SK-N-MC (cell line): Measurements from ENCODE around the gene FNDC10.

Experiments
- DNase-seq: peaks from one replicate; pipeline ENCODE4 v3.0.0-alpha.2; 2011; ENCODE audit warnings: low read depth, low spot score
- H3K27ac ChIP-seq: fragments of 200-600 bp; sonication (generic); 2 replicates; pipeline ENCODE4 v1.5.1; 2016; ENCODE audit warnings: mixed run types
- H3K36me3 ChIP-seq: fragments of 200-600 bp; sonication (generic); 2 replicates; pipeline ENCODE4 v1.6.1; 2017; ENCODE audit warnings: antibody characterized with exemption, low read length, mixed read lengths; ENCODE audit not compliant: insufficient read depth
- H3K4me3 ChIP-seq: fragments of 200-600 bp; sonication (generic); 2 replicates; pipeline ENCODE4 v1.5.1; 2016
- H3K9ac ChIP-seq: fragments of 200-600 bp; sonication (generic); 2 replicates; pipeline ENCODE4 v1.8.0; 2017; ENCODE audit warnings: mixed run types, mixed read lengths; ENCODE audit not compliant: insufficient read length
- H3K9me3 ChIP-seq: fragments of 200-600 bp; sonication (generic); 2 replicates; pipeline ENCODE4 v1.6.1; 2017; ENCODE audit warnings: low read depth, mild to moderate bottlenecking, antibody characterized with exemption, low read length, moderate library complexity, mixed read lengths
- EZH2 ChIP-seq: fragments of 200-600 bp; sonication (generic); IDR thresholded peaks from one replicate; pipeline ENCODE4 v1.6.1; 2017; ENCODE audit warnings: antibody characterized with exemption
- FOXP2 ChIP-seq: optimal IDR thresholded peaks from 2 replicates; pipeline ENCODE3; 2011; ENCODE audit warnings: mild to moderate bottlenecking, moderate library complexity; ENCODE audit not compliant: insufficient read depth; ENCODE audit errors: extremely low read length, control extremely low read depth
- POLR2AphosphoS5 ChIP-seq: IDR thresholded peaks from 2 replicates; pipeline ENCODE4 v1.6.1; 2012; ENCODE audit warnings: mild to moderate bottlenecking, low read depth, low read length, borderline replicate concordance

The FNDC10 gene

GRCh38 chr1:1627261-1627828, 27.4 kb upstream of the FNDC10 start:
- H3K9me3 ChIP-seq: no peaks in the 10 kb centered on the region

GRCh38 chr1:1626207-1627141, 26.5 kb upstream of the FNDC10 start:
- no peak for DNase-seq
- TF ChIP-seq FOXP2 (no peak), EZH2 (no peak), POLR2AphosphoS5 (no peak)
- no peaks in the 10 kb centered on the region for H3K9me3 ChIP-seq
- no peak overlapping the region for H3K27ac ChIP-seq
- no peak overlapping the region for H3K4me3 ChIP-seq
- H3K9ac ChIP-seq: no peak overlapping the region
- no peaks in the 10 kb centered on the region for H3K36me3 ChIP-seq

More at GRCh38 chr1:1627261-1627828, 27.4 kb upstream of the FNDC10 start:
- DNase-seq: no peak
- Histone ChIP-seq H3K4me3 (no peak overlapping the region), H3K9ac (no peak overlapping the region), H3K27ac (no peak overlapping the region), H3K36me3 (no peaks in the 10 kb centered on the region)
- TF ChIP-seq EZH2: no peak
- TF ChIP-seq FOXP2: no peak
- no peak for TF ChIP-seq POLR2AphosphoS5

DNA sequence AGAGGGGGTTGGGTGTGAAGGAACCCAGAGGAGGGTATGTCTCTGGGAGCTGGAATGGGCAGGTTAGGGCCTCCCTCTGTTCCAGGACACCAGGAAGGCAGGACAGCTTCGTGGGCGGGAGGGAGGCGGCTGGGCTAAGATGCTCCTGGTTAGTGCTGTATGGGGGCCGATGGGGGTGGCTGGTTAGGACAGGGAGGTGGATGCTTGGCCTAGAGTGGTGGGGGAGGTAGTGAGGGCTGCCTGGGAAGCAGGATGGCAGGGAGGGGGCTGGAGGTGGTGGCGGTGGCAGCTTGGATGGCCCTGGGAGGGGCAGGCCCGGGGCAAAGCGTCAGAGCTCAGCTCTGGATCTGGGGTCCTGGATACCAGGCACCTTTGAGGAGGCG, 25.9 kb upstream of the FNDC10 start:
- Histone ChIP-seq H3K4me3 (no peak overlapping the region), H3K27ac (no peak overlapping the region), H3K9me3 (no peaks in the 10 kb centered on the region), H3K9ac (no peak overlapping the region), H3K36me3 (no peaks in the 10 kb centered on the region)
- DNase-seq: no peak
- TF ChIP-seq EZH2 (no peak), POLR2AphosphoS5 (no peak), FOXP2 (no peak)

GRCh38 chr1:1625404-1625775, 25.5 kb upstream of the FNDC10 start:
- H3K36me3 ChIP-seq: no peaks in the 10 kb centered on the region
- H3K4me3 ChIP-seq: no peak overlapping the region
- H3K9me3 ChIP-seq: no peaks in the 10 kb centered on the region
- H3K9ac ChIP-seq: no peak overlapping the region
- no peak for DNase-seq
- TF ChIP-seq FOXP2 (no peak), EZH2 (no peak), POLR2AphosphoS5 (no peak)
- H3K27ac ChIP-seq: no peak overlapping the region

DNA sequence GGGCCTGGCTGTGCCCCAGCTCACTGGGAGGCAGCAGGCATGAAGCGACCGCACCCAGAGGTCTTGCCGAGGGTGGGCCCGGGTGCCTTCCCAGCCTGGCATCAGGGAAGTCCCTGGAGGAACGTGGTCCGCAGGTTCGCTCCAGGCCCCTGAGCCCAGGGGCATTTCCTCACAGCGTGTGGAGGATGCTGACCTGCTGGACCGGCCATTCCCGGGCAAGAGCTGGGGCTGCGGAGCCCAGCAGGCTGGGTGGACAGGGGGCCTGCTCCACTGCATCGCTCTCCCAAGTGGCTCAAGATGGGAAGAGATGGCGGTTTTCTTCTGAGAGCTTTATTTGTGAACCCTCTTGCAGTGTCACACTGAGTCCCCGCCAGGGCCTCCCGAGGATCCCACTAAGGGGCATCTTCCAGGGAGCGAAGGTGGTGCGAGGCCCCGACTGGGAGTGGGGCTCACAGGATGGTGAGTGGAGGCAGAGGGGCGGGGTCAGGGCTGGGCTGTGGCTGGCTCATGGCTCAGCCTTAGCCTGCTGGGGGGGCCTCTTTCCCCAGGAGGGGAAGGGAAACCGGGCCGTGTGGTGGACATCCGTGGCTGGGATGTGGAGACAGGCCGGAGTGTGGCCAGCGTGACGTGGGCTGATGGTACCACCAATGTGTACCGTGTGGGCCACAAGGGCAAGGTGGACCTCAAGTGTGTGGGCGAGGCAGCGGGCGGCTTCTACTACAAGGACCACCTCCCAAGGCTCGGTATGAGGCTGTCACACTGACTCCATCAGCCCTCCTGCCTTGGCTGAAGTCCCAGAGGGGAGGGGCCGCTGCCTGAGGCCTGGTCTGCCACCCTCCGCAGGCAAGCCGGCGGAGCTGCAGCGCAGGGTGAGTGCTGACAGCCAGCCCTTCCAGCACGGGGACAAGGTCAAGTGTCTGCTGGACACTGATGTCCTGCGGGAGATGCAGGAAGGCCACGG, 24.8 kb upstream of the FNDC10 start:
- no peak overlapping the region for H3K4me3 ChIP-seq
- H3K36me3 ChIP-seq: no peaks in the 10 kb centered on the region
- no peak for DNase-seq
- H3K9me3 ChIP-seq: no peaks in the 10 kb centered on the region
- no peak overlapping the region for H3K9ac ChIP-seq
- TF ChIP-seq EZH2 (no peak), POLR2AphosphoS5 (no peak), FOXP2 (no peak)
- H3K27ac ChIP-seq: no peak overlapping the region

- Histone ChIP-seq H3K9ac (no peak overlapping the region), H3K27ac (no peak overlapping the region), H3K36me3 (no peaks in the 10 kb centered on the region), H3K4me3 (no peak overlapping the region), H3K9me3 (no peaks in the 10 kb centered on the region)
- no peak for TF ChIP-seq EZH2
- no peak for TF ChIP-seq FOXP2
- no peak for TF ChIP-seq POLR2AphosphoS5
- DNase-seq: no peak
These were observed 23.9 kb upstream of the FNDC10 start for GRCh38 chr1:1623631-1624442.

DNA sequence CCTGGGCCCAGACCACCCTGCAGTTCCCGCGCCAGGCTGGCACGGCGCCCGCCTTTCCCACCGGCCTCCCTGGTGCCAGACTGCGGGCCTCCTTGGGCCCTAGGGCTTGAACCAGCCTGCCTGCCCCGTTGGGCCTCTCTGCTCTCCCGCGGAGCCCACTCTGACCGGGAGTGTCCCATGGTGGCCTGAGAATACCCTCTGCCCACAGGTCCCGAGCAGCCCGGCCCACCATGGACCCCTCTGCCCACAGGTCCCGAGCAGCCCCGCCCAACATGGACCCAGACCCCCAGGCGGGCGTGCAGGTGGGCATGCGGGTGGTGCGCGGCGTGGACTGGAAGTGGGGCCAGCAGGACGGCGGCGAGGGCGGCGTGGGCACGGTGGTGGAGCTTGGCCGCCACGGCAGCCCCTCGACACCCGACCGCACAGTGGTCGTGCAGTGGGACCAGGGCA, 23.3 kb upstream of the FNDC10 start:
- TF ChIP-seq EZH2 (no peak), POLR2AphosphoS5 (no peak), FOXP2 (no peak)
- no peak overlapping the region for H3K27ac ChIP-seq

GRCh38 chr1:1622788-1623094, 22.8 kb upstream of the FNDC10 start:
- H3K36me3 ChIP-seq: no peaks in the 10 kb centered on the region
- H3K4me3 ChIP-seq: no peak overlapping the region
- H3K27ac ChIP-seq: no peak overlapping the region
- H3K9ac ChIP-seq: no peak overlapping the region
- no peak for DNase-seq
- no peaks in the 10 kb centered on the region for H3K9me3 ChIP-seq
- TF ChIP-seq FOXP2 (no peak), POLR2AphosphoS5 (no peak), EZH2 (no peak)

More for the DNA sequence above, 23.3 kb upstream of the FNDC10 start:
- no peak for DNase-seq
- H3K4me3 ChIP-seq: no peak overlapping the region
- no peaks in the 10 kb centered on the region for H3K36me3 ChIP-seq
- no peak overlapping the region for H3K9ac ChIP-seq
- no peaks in the 10 kb centered on the region for H3K9me3 ChIP-seq
